Liver (tissue), 9 donors: ENCODE data around the gene PTPRH. TPM values are rescaled to one million over a fixed set of nuclear protein-coding genes. Genes with fewer than 3 reads are reported as not detected.
A peak's percentile ranks its signal among the peaks of the same experiment; 100 is the strongest.

Source experiments
- DNase-seq: peaks from one replicate; pipeline ENCODE4 v3.0.0-alpha.2; 2017; ENCODE audit warnings: low spot score
- H3K27ac ChIP-seq, 2 donors: one replicate each; pipeline ENCODE4 v1.7.0; 2013; ENCODE audit warnings: inconsistent platforms in 2 of 2, low read length in 2 of 2, control low read depth in 1 of 2, low read depth in 1 of 2, mild to moderate bottlenecking in 1 of 2
- H3K27me3 ChIP-seq, 4 donors: one replicate each; pipeline versions ENCODE4 v1.6.1 to v1.7.0; 2013; ENCODE audit warnings: low read length in 3 of 4, inconsistent platforms in 1 of 4, mild to moderate bottlenecking in 1 of 4, moderate library complexity in 1 of 4; ENCODE audit not compliant: control insufficient read depth in 4 of 4, insufficient read depth in 4 of 4
- H3K36me3 ChIP-seq, 4 donors: one replicate each; pipeline versions ENCODE4 v1.6.1 to v1.7.0; 2013; ENCODE audit warnings: low read length in 3 of 4, mild to moderate bottlenecking in 3 of 4, low read depth in 1 of 4, moderate library complexity in 1 of 4; ENCODE audit not compliant: control insufficient read depth in 4 of 4, insufficient read depth in 3 of 4
- H3K4me1 ChIP-seq, 4 donors: one replicate each; pipeline versions ENCODE4 v1.6.1 to v1.7.0; 2013; ENCODE audit warnings: low read length in 3 of 4, mild to moderate bottlenecking in 3 of 4, moderate library complexity in 1 of 4; ENCODE audit not compliant: control insufficient read depth in 4 of 4, insufficient read depth in 4 of 4
- H3K4me3 ChIP-seq, 3 donors: one replicate each; pipeline versions ENCODE4 v1.6.1 to v1.7.0; 2013; ENCODE audit warnings: low read length in 3 of 3, control low read depth in 1 of 3, low read depth in 1 of 3, mild to moderate bottlenecking in 1 of 3
- H3K9ac ChIP-seq, 2 donors: one replicate each; pipeline ENCODE4 v1.7.0; 2013; ENCODE audit warnings: low read length in 2 of 2, mild to moderate bottlenecking in 2 of 2, moderate library complexity in 2 of 2, control low read depth in 1 of 2, low read depth in 1 of 2
- H3K9me3 ChIP-seq, 4 donors: one replicate each; pipeline versions ENCODE4 v1.6.1 to v1.7.0; 2013; ENCODE audit warnings: low read length in 3 of 4; ENCODE audit not compliant: control insufficient read depth in 4 of 4
- ATF3 ChIP-seq: IDR thresholded peaks from 2 replicates; pipeline ENCODE4 v1.6.1; 2016; ENCODE audit warnings: antibody characterized with exemption
- CTCF ChIP-seq: fragments of 150-350 bp; IDR thresholded peaks from 2 replicates; pipeline ENCODE4 v1.5.1; 2017; ENCODE audit warnings: improper control_type of control experiment, low read depth, low read length; ENCODE audit not compliant: missing input control
- FOXA1 ChIP-seq: IDR thresholded peaks from 2 replicates; pipeline ENCODE4 v1.6.1; 2016; ENCODE audit warnings: antibody characterized with exemption
- FOXA2 ChIP-seq: IDR thresholded peaks from 2 replicates; pipeline ENCODE4 v1.6.1; 2016; ENCODE audit warnings: antibody characterized with exemption
- GABPA ChIP-seq, 2 donors: IDR thresholded peaks in 1 of 2; conservative IDR thresholded peaks in 1 of 2; 2 replicates each; pipeline ENCODE4 v1.6.1; 2016; ENCODE audit warnings: antibody characterized with exemption in 2 of 2, mild to moderate bottlenecking in 1 of 2, moderate library complexity in 1 of 2
- HNF4G ChIP-seq: IDR thresholded peaks from 2 replicates; pipeline ENCODE4 v1.6.1; 2016; ENCODE audit warnings: antibody characterized with exemption
- JUND ChIP-seq, 2 donors: IDR thresholded peaks; 2 replicates each; pipeline ENCODE4 v1.6.1; 2016; ENCODE audit warnings: antibody characterized with exemption in 2 of 2
- MAX ChIP-seq: IDR thresholded peaks from 2 replicates; pipeline ENCODE4 v1.6.1; 2016; ENCODE audit warnings: antibody characterized with exemption
- RAD21 ChIP-seq, 2 donors: IDR thresholded peaks; 2 replicates each; pipeline ENCODE4 v1.6.1; 2016; ENCODE audit warnings: antibody characterized with exemption in 2 of 2, mild to moderate bottlenecking in 2 of 2
- REST ChIP-seq: IDR thresholded peaks from 2 replicates; pipeline ENCODE4 v1.6.1; 2016; ENCODE audit warnings: antibody characterized with exemption, mild to moderate bottlenecking
- RXRA ChIP-seq, 2 donors: IDR thresholded peaks; 2 replicates each; pipeline ENCODE4 v1.6.1; 2017 to 2018; ENCODE audit warnings: antibody characterized with exemption in 2 of 2, mild to moderate bottlenecking in 1 of 2
- SP1 ChIP-seq: IDR thresholded peaks from 2 replicates; pipeline ENCODE4 v1.6.1; 2018; ENCODE audit warnings: antibody characterized with exemption, mild to moderate bottlenecking
- TAF1 ChIP-seq: conservative IDR thresholded peaks from 2 replicates; pipeline ENCODE4 v1.6.1; 2016; ENCODE audit warnings: antibody characterized with exemption, mild to moderate bottlenecking
- YY1 ChIP-seq: IDR thresholded peaks from 2 replicates; pipeline ENCODE4 v1.6.1; 2016; ENCODE audit warnings: antibody characterized with exemption, mild to moderate bottlenecking
- ZBTB33 ChIP-seq: IDR thresholded peaks from 2 replicates; pipeline ENCODE4 v1.6.1; 2016; ENCODE audit warnings: antibody characterized with exemption
- WGBS: extraction: QIAGEN DNeasy Blood & Tissue Kit; methylation state at CpG from one replicate; pipeline ENCODE4 v1.1.7; 2013; 5-methylcytosine and 5-hydroxymethylcytosine counted together
- polyA plus RNA-seq, 2 donors: library from polyadenylated mRNA; stranded (reverse) in 1 of 2; unstranded in 1 of 2; fragments of 200-250 nt in 1 of 2; fragments of >200 nt in 1 of 2; fragmentation: Nextera tagmentation in 1 of 2; extraction: Ambion mirVana in 1 of 2; gene quantifications; one replicate each; pipeline versions ENCODE4 v1.2.1 to v1.2.3, GENCODE V29; 2013 to 2015
- total RNA-seq, 2 donors: library from RNA; depleted of rRNA; stranded (reverse); fragments of >200 nt; gene quantifications; one replicate each; pipeline ENCODE4 v1.2.3, GENCODE V29; 2014
- donor health status: healthy.
- donor health status: healthy.
- donor health status: healthy.
- donor health status: healthy.
- donor health status: healthy.

PTPRH gene
- total and polyA plus RNA-seq, 4 donors: 3.1 to 20.4 (median 11.4) TPM

GRCh38 chr19:55216461-55217198 lies 7.3 kb upstream of the PTPRH start (continued):
- TF ChIP-seq REST: peak; percentile 100
- TF ChIP-seq YY1: peak; percentile 88
- TF ChIP-seq JUND (IDR thresholded peaks at IDR 0.05): peak; percentile 95 to 97
- TF ChIP-seq RAD21 (IDR thresholded peaks at IDR 0.05): peak; percentile 53 to 60
- TF ChIP-seq FOXA1: peak; percentile 80

- Histone ChIP-seq H3K27ac (no peak overlapping the region), H3K27me3 (no peaks in the 10 kb centered on the region), H3K9ac (no peak overlapping the region), H3K36me3 (no peaks in the 10 kb centered on the region), H3K4me3 (no peak overlapping the region), H3K9me3 (no peaks in the 10 kb centered on the region), H3K4me1 (peaks cover 2 to 10% (median 9%) of the 10 kb centered on the region in 4 donors)
- WGBS: 74% methylated on average over 7 of the region's 7 CpGs
- TF ChIP-seq SP1 (no peak), RAD21 (IDR thresholded peaks at IDR 0.05) (no peak), FOXA2 (no peak), ZBTB33 (no peak), HNF4G (no peak), MAX (no peak), GABPA (IDR thresholded peaks at IDR 0.05 in 1 of 2, conservative IDR thresholded peaks at IDR 0.05 in 1 of 2) (no peak), CTCF (no peak), FOXA1 (no peak), RXRA (IDR thresholded peaks at IDR 0.05) (no peak)
- DNase-seq: no peak
Measured at GRCh38 chr19:55213547-55213946, 4.2 kb upstream of the PTPRH start.

GRCh38 chr19:55212447-55212846 lies 3.1 kb upstream of the PTPRH start:
- H3K4me3 ChIP-seq: no peak overlapping the region
- no peaks in the 10 kb centered on the region for H3K27me3 ChIP-seq
- DNase-seq: peak; percentile 66
- WGBS: 80% methylated on average over 3 of the region's 3 CpGs
- TF ChIP-seq ATF3 (no peak), TAF1 (no peak), CTCF (peak; percentile 46), RAD21 (IDR thresholded peaks at IDR 0.05) (peak; percentile 58 to 69)
- peaks cover 2 to 10% (median 9%) of the 10 kb centered on the region in 4 donors for H3K4me1 ChIP-seq
- no peaks in the 10 kb centered on the region for H3K9me3 ChIP-seq
- no peak overlapping the region for H3K9ac ChIP-seq
- no peaks in the 10 kb centered on the region for H3K36me3 ChIP-seq
- H3K27ac ChIP-seq: no peak overlapping the region
